DND-41 (cell line): Measurements from ENCODE around the gene CBARP.
A peak's percentile ranks its signal among the peaks of the same experiment; 100 is the strongest.

Experiments
- ATAC-seq: fragments of 200-7000 bp; cut with Tn5 transposase; 3 replicates; pipeline ENCODE4 v1.9.1; 2021; ENCODE audit warnings: low read depth; ENCODE audit not compliant: insufficient read depth
- DNase-seq: peaks from one replicate; pipeline ENCODE4 v3.0.0-alpha.2; 2020
- H2AFZ ChIP-seq: 2 replicates; pipeline ENCODE4 v1.6.0; 2012; ENCODE audit warnings: low read depth, low read length
- H3K27ac ChIP-seq: 2 replicates; pipeline ENCODE4 v1.5.1; 2012; ENCODE audit warnings: low read length, inconsistent platforms
- H3K27me3 ChIP-seq: fragments of 200-600 bp; sonication (generic); 2 replicates; pipeline ENCODE4 v1.6.0; 2012; ENCODE audit warnings: low read length, mild to moderate bottlenecking, inconsistent platforms; ENCODE audit not compliant: insufficient read depth, poor library complexity
- H3K36me3 ChIP-seq: 2 replicates; pipeline ENCODE4 v1.5.1; 2012; ENCODE audit warnings: low read length, inconsistent platforms; ENCODE audit not compliant: insufficient read depth
- H3K4me1 ChIP-seq: 2 replicates; pipeline ENCODE4 v1.5.1; 2012; ENCODE audit warnings: mild to moderate bottlenecking, low read length; ENCODE audit not compliant: insufficient read depth
- H3K4me2 ChIP-seq: 2 replicates; pipeline ENCODE4 v1.6.0; 2012; ENCODE audit warnings: mild to moderate bottlenecking, moderate library complexity, low read length, inconsistent platforms; ENCODE audit not compliant: insufficient read depth
- H3K4me3 ChIP-seq, 2 experiments: fragments of 200-600 bp in 1 of 2; shearing (Covaris generic) in 1 of 2; 2 replicates each; pipeline ENCODE4 v1.5.1; 2012 to 2016; ENCODE audit warnings: inconsistent platforms in 2 of 2, low read length in 2 of 2, mild to moderate bottlenecking in 2 of 2, low read depth in 1 of 2, moderate library complexity in 1 of 2
- H3K79me2 ChIP-seq: 2 replicates; pipeline ENCODE4 v1.6.0; 2012; ENCODE audit warnings: low read length, inconsistent platforms; ENCODE audit not compliant: insufficient read depth
- H3K9ac ChIP-seq: 2 replicates; pipeline ENCODE4 v1.6.0; 2012; ENCODE audit warnings: low read depth, mild to moderate bottlenecking, inconsistent platforms, low read length, moderate library complexity
- H3K9me3 ChIP-seq: 2 replicates; pipeline ENCODE4 v1.5.1; 2012; ENCODE audit warnings: low read length, moderate library complexity, mild to moderate bottlenecking, inconsistent platforms; ENCODE audit not compliant: insufficient read depth, severe bottlenecking
- H4K20me1 ChIP-seq: 2 replicates; pipeline ENCODE4 v1.6.0; 2012; ENCODE audit warnings: low read length; ENCODE audit not compliant: insufficient read depth
- CTCF ChIP-seq: IDR thresholded peaks from 2 replicates; pipeline ENCODE4 v1.5.1; 2012; ENCODE audit warnings: borderline replicate concordance, low read length, moderate library complexity, mild to moderate bottlenecking; ENCODE audit not compliant: poor library complexity, severe bottlenecking; ENCODE audit errors: extremely low read depth
- EZH2 ChIP-seq: IDR thresholded peaks from 3 replicates; pipeline ENCODE4 v1.6.1; 2012; ENCODE audit warnings: borderline replicate concordance, low read depth, mild to moderate bottlenecking, moderate library complexity, low read length, inconsistent platforms; ENCODE audit not compliant: severe bottlenecking

Gene CBARP

GRCh38 chr19:1249990-1250436 is 12.2 kb upstream of the CBARP start:
- Histone ChIP-seq H3K27me3 (no peaks in the 10 kb centered on the region), H4K20me1 (peaks cover 38% of the 10 kb centered on the region), H3K79me2 (peaks cover 48% of the 10 kb centered on the region), H3K9ac (peak overlapping the region; percentile 96), H3K27ac (peak overlapping the region; percentile 87), H2AFZ (peak overlapping the region; percentile 30; the same call in 1 of the 2 replicates), H3K4me1 (peaks cover 47% of the 10 kb centered on the region), H3K36me3 (peaks cover 27% of the 10 kb centered on the region), H3K9me3 (no peaks in the 10 kb centered on the region), H3K4me3 (peak overlapping the region; percentile 87 to 93), H3K4me2 (peak overlapping the region; percentile 77)
- TF ChIP-seq EZH2: no peak
- no peak for TF ChIP-seq CTCF
- ATAC-seq (no peak), DNase-seq (no peak)

GRCh38 chr19:1249298-1249989 is 11.6 kb upstream of the CBARP start:
- DNase-seq (peak; percentile 96), ATAC-seq (peak; percentile 54)
- peaks cover 38% of the 10 kb centered on the region for H4K20me1 ChIP-seq
- peak overlapping the region; percentile 65 for H2AFZ ChIP-seq
- H3K27ac ChIP-seq: peak overlapping the region; percentile 87
- H3K36me3 ChIP-seq: peaks cover 27% of the 10 kb centered on the region
- H3K4me3 ChIP-seq: peak overlapping the region; percentile 87 to 93
- H3K4me2 ChIP-seq: peak overlapping the region; percentile 77
- TF ChIP-seq CTCF (no peak), EZH2 (no peak)
- peak overlapping the region; percentile 96 for H3K9ac ChIP-seq
- peaks cover 47% of the 10 kb centered on the region for H3K4me1 ChIP-seq
- H3K79me2 ChIP-seq: peaks cover 45% of the 10 kb centered on the region
- no peaks in the 10 kb centered on the region for H3K27me3 ChIP-seq
- no peaks in the 10 kb centered on the region for H3K9me3 ChIP-seq

GRCh38 chr19:1248786-1249297 is 11.0 kb upstream of the CBARP start:
- Histone ChIP-seq H3K4me1 (peaks cover 46% of the 10 kb centered on the region), H3K4me2 (peak overlapping the region; percentile 71), H3K9me3 (no peaks in the 10 kb centered on the region), H2AFZ (peak overlapping the region; percentile 65), H3K27me3 (no peaks in the 10 kb centered on the region), H3K36me3 (peaks cover 26% of the 10 kb centered on the region), H3K4me3 (peak overlapping the region; percentile 24 to 57; a peak in 3 of 4 replicates), H3K79me2 (peaks cover 44% of the 10 kb centered on the region), H3K27ac (peak overlapping the region; percentile 78), H4K20me1 (peaks cover 37% of the 10 kb centered on the region), H3K9ac (peak overlapping the region; percentile 96)
- no peak for DNase-seq
- peak; percentile 0; the same call in 1 of the 3 replicates for ATAC-seq
- TF ChIP-seq EZH2 (no peak), CTCF (peak; percentile 83)
